Measurements from ENCODE around the gene OR13C5.

Gene OR13C5

GRCh38 chr9:104553261-104553660 lies 46.0 kb downstream of the OR13C5 start:
- DNase-seq (ENCODE audit: low read depth in 2 of 2), result no peak

Measured in stimulated activated CD8-positive, alpha-beta memory T cell treated with anti-CD3 and anti-CD28 coated beads, Interleukin-15, amount 100 ng/mL, for 4 hours (primary cell).